Activated B cell treated with CpG ODN at 0.5 μM for 24 hours (primary cell): ENCODE measurements around the gene RALGAPA2. TPM values are rescaled to one million over a fixed set of nuclear protein-coding genes. Genes with fewer than 3 reads are reported as not detected.

ENCODE experiments used
- ATAC-seq: fragments of 200-7000 bp; cut with Tn5 transposase; one replicate; pipeline ENCODE4 v1.10.0; 2021; ENCODE audit warnings: low read depth, mild to moderate bottlenecking, moderate library complexity
- CTCF ChIA-PET: fragments of 350-600 bp; sonication (Branson Sonifier 250); formaldehyde crosslinking; loops from one replicate; lab custom pipeline; 2021; ENCODE audit warnings: antibody characterized with exemption; lab: Charles Lee
- POLR2A ChIA-PET: fragments of 350-600 bp; sonication (Branson Sonifier 250); formaldehyde crosslinking; loops from one replicate; lab custom pipeline; 2021; ENCODE audit warnings: antibody characterized with exemption; lab: Charles Lee
- DNase-seq: peaks from one replicate; pipeline ENCODE4 v3.0.0; 2022
- H3K27ac Mint-ChIP-seq: one replicate; pipeline ENCODE4 v1.8.0; 2020; ENCODE audit warnings: mixed read lengths
- H3K27me3 Mint-ChIP-seq: one replicate; pipeline ENCODE4 v1.8.0; 2021; ENCODE audit warnings: mixed read lengths
- H3K36me3 Mint-ChIP-seq: one replicate; pipeline ENCODE4 v1.8.0; 2021; ENCODE audit warnings: low read depth, mixed read lengths
- H3K4me1 Mint-ChIP-seq: one replicate; pipeline ENCODE4 v1.8.0; 2021; ENCODE audit warnings: mixed read lengths
- H3K4me3 Mint-ChIP-seq: one replicate; pipeline ENCODE4 v1.8.0; 2020; ENCODE audit warnings: mild to moderate bottlenecking, mixed read lengths
- H3K9me3 Mint-ChIP-seq: one replicate; pipeline ENCODE4 v1.8.0; 2020; ENCODE audit warnings: mixed read lengths
- CTCF ChIP-seq: fragments of 200-600 bp; IDR thresholded peaks from one replicate; pipeline ENCODE4 v1.8.0; 2022; ENCODE audit warnings: antibody characterized with exemption, mild to moderate bottlenecking
- intact Hi-C: fragments of 100-400 bp; cut with micrococcal nuclease; formaldehyde crosslinking; loops from one replicate; pipeline ENCODE4 v1.15.1; 2024
- total RNA-seq: library from RNA; stranded (reverse); gene quantifications from 2 replicates; pipeline ENCODE4 v1.2.3, GENCODE V29; 2022

The RALGAPA2 gene
- total RNA-seq, 1 donor from 2014 or later: 19.2 TPM

DNA sequence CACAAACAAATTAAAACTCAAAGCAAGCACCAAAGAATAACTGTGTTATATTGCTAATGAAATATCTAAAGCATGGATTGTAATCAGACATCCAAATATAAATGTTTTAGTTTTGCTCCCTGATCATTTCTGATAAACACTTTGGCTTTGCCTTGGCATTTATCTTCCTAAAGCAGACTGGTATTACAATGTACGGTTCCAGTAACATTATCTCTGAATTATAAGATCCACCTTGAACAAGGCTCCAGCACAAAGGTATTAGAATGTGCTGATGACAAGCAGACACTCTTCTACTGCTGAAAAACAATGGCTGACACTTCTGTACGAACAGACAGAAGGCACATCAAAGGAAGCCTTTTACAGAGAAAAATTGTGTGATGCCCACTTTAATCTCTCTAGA lies 270.0 kb downstream of the RALGAPA2 start:
- TF ChIP-seq CTCF: no peak
- Mint-ChIP-seq H3K36me3 (peaks cover 3% of the 10 kb centered on the region), H3K4me3 (no peak overlapping the region), H3K27ac (no peak overlapping the region), H3K4me1 (peaks cover 27% of the 10 kb centered on the region), H3K27me3 (no peaks in the 10 kb centered on the region), H3K9me3 (no peaks in the 10 kb centered on the region)
- POLR2A ChIA-PET: no interaction called here
- DNase-seq (no peak), ATAC-seq (no peak)
- CTCF ChIA-PET: no interaction called here
- intact Hi-C loops: no loop called here

- TF ChIP-seq CTCF: no peak
- H3K4me1 Mint-ChIP-seq: peaks cover 16% of the 10 kb centered on the region
- no peaks in the 10 kb centered on the region for H3K9me3 Mint-ChIP-seq
- H3K36me3 Mint-ChIP-seq: peaks cover 6% of the 10 kb centered on the region
- H3K27ac Mint-ChIP-seq: no peak overlapping the region
- ChIA-PET CTCF (no interaction called here), POLR2A (interaction anchor here (1.3 kb wide), 1 partner anchor 11 kb away, joined by 3 read pairs; no protein-coding TSS in a partner anchor)
- ATAC-seq (no peak), DNase-seq (no peak)
- H3K4me3 Mint-ChIP-seq: no peak overlapping the region
- no peaks in the 10 kb centered on the region for H3K27me3 Mint-ChIP-seq
- intact Hi-C loops: no loop called here
Observed at GRCh38 chr20:20440886-20441658, 271.4 kb downstream of the RALGAPA2 start.

- H3K36me3 Mint-ChIP-seq: peaks cover 6% of the 10 kb centered on the region
- TF ChIP-seq CTCF: no peak
- DNase-seq: no peak
- no peak overlapping the region for H3K27ac Mint-ChIP-seq
- H3K4me3 Mint-ChIP-seq: no peak overlapping the region
- no peak for ATAC-seq
- intact Hi-C loops: no loop called here
- H3K9me3 Mint-ChIP-seq: no peaks in the 10 kb centered on the region
- peaks cover 12% of the 10 kb centered on the region for H3K4me1 Mint-ChIP-seq
- H3K27me3 Mint-ChIP-seq: no peaks in the 10 kb centered on the region
- ChIA-PET CTCF (no interaction called here), POLR2A (no interaction called here)
Observed at GRCh38 chr20:20440481-20440880, 272.0 kb downstream of the RALGAPA2 start.

GRCh38 chr20:20439602-20440190 lies 272.7 kb downstream of the RALGAPA2 start:
- DNase-seq (no peak), ATAC-seq (no peak)
- H3K27ac Mint-ChIP-seq: no peak overlapping the region
- ChIA-PET POLR2A (no interaction called here), CTCF (no interaction called here)
- no peak for TF ChIP-seq CTCF
- H3K9me3 Mint-ChIP-seq: no peaks in the 10 kb centered on the region
- H3K4me3 Mint-ChIP-seq: no peak overlapping the region
- peaks cover 9% of the 10 kb centered on the region for H3K36me3 Mint-ChIP-seq
- H3K27me3 Mint-ChIP-seq: no peaks in the 10 kb centered on the region
- peaks cover 12% of the 10 kb centered on the region for H3K4me1 Mint-ChIP-seq
- intact Hi-C loops: loop anchor here (5.0 kb wide), 1 partner anchor 128 kb away; no protein-coding TSS in a partner anchor

GRCh38 chr20:20437314-20437713 lies 275.1 kb downstream of the RALGAPA2 start:
- POLR2A ChIA-PET: no interaction called here
- DNase-seq: no peak
- ATAC-seq: no peak
- intact Hi-C loops: loop anchor here (5.0 kb wide), 1 partner anchor 130 kb away; no protein-coding TSS in a partner anchor
- Mint-ChIP-seq H3K4me3 (no peak overlapping the region), H3K36me3 (peaks cover 9% of the 10 kb centered on the region), H3K27ac (no peak overlapping the region), H3K27me3 (no peaks in the 10 kb centered on the region), H3K9me3 (no peaks in the 10 kb centered on the region), H3K4me1 (no peaks in the 10 kb centered on the region)
- CTCF ChIA-PET: no interaction called here
- TF ChIP-seq CTCF: no peak
